ENCODE data around the gene MGAT5.

The MGAT5 gene, protein sequence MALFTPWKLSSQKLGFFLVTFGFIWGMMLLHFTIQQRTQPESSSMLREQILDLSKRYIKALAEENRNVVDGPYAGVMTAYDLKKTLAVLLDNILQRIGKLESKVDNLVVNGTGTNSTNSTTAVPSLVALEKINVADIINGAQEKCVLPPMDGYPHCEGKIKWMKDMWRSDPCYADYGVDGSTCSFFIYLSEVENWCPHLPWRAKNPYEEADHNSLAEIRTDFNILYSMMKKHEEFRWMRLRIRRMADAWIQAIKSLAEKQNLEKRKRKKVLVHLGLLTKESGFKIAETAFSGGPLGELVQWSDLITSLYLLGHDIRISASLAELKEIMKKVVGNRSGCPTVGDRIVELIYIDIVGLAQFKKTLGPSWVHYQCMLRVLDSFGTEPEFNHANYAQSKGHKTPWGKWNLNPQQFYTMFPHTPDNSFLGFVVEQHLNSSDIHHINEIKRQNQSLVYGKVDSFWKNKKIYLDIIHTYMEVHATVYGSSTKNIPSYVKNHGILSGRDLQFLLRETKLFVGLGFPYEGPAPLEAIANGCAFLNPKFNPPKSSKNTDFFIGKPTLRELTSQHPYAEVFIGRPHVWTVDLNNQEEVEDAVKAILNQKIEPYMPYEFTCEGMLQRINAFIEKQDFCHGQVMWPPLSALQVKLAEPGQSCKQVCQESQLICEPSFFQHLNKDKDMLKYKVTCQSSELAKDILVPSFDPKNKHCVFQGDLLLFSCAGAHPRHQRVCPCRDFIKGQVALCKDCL

DNA sequence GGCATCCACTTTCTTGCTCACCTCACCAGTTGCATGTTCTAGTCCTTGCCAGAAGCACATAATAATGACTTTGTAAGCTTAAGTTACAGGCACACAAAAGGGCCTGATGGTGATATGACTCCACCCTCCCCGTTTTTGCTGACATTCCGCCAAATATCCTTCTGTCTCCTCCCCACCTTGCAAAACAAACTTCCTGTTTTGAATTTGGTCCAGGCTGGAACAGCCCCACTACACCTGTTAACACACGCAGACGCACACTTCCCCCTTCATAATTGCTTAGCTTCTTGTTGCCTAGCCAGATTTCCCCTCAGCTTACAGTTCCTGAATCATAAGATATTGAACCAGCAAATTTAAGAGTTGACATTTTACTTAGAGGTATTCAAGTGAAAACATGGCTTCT is at the start of gene MGAT5:
Gene MGAT5 (plus strand): TSS at position 269 of the 400 bp plus-strand sequence. CDS start 332 bp downstream, outside the sequence.
- no peak for DNase-seq (ENCODE audit: low read depth)

DNA sequence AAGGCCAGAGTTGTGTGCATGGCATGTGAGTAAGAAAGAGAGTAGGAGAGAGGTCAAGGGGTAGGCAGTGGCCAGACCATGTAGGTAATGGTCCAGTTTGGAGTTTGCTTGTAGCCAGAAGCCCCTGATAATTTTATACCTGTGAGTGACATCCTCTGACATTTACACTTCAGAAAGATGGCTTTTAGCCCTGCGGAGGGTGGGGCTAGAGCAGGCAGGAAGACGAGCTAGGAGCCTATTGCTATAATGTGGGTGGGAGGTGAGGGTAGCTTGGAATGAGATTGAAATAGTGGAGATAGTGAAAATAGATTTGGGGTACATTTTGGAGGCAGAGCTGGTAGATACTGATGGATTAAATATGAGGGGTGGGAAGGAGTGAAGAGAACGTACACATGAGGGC is 48.8 kb upstream of the MGAT5 start:
- DNase-seq (ENCODE audit: low read depth) = no peak

GRCh38 chr2:134206031-134206430 is 47.8 kb upstream of the MGAT5 start:
- no peak for DNase-seq (ENCODE audit: low read depth)

DNA sequence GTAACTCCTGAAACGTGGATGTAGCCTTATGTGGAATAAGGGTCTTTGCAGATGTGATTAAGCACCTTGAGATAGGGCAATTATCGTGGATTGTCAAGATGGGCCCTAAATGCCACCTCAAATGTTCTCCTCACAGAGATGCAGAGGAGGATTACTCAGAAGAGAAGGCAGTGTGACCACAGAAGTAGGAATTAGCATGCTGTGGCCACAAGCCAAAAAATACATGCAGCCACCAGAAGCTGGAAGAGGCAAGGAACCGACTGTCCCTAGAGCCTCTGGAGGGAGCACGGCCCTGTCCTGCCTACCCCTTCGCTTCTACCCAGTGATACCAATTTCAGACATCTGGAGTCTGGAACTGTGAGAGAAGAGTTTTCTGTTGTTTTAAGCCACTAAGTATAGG is 47.3 kb upstream of the MGAT5 start:
- DNase-seq (ENCODE audit: low read depth) = no peak

- DNase-seq (ENCODE audit: low read depth) = peak; percentile 35
These were observed 46.2 kb upstream of the MGAT5 start for GRCh38 chr2:134207589-134208209.

GRCh38 chr2:134208825-134209224 is 45.0 kb upstream of the MGAT5 start:
- DNase-seq (ENCODE audit: low read depth) = no peak

GRCh38 chr2:134212746-134213145 is 41.1 kb upstream of the MGAT5 start:
- no peak for DNase-seq (ENCODE audit: low read depth)

- no peak for DNase-seq (ENCODE audit: low read depth)
These were observed 37.6 kb upstream of the MGAT5 start for GRCh38 chr2:134216152-134216829.

DNA sequence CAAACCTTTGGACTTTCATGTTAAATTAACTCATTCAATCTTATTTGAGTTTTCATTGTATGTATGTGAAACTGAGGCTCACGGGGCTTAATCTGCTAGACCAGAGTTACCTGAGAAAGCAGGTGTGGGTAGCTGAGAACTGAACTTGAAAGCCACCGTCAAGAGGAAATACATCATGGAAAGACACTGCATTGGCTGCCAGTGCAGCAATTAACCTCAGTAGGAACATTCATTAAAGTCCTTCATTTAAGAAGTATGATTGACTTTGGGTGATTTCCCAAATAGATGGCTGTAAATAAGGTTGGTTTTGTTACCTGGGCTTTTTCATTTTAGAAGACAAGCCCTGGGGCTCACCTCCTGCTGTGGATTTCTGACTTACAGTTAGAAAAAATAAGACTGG is 36.5 kb upstream of the MGAT5 start:
- no peak for DNase-seq (ENCODE audit: low read depth)

GRCh38 chr2:134217924-134218323 is 35.9 kb upstream of the MGAT5 start:
- DNase-seq (ENCODE audit: low read depth) = no peak

- no peak for DNase-seq (ENCODE audit: low read depth)
These were observed 35.5 kb upstream of the MGAT5 start for GRCh38 chr2:134218414-134218813.

GRCh38 chr2:134218930-134219658 is 34.8 kb upstream of the MGAT5 start:
- no peak for DNase-seq (ENCODE audit: low read depth)

- no peak for DNase-seq (ENCODE audit: low read depth)
These were observed 33.4 kb upstream of the MGAT5 start for GRCh38 chr2:134220344-134220974.

DNA sequence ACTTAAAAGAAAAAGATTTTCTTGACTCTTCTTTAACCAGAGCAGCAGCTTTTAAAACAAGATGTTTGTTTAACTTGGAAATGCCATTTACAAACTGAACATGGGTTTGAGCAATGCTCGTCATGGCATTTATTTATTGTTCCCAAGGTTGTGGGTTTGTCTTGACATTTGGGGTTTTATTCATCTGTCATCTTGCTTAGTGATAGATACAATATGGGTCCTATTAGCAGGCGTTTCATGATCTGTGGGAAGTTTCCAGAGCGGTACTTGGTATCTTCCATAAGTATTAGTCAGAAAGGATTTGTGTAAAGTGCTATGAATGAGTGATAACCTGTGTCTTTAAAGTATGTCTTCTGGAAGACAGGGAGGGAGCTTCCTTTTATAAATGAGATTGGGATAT is 29.9 kb upstream of the MGAT5 start:
- DNase-seq (ENCODE audit: low read depth) = no peak

DNA sequence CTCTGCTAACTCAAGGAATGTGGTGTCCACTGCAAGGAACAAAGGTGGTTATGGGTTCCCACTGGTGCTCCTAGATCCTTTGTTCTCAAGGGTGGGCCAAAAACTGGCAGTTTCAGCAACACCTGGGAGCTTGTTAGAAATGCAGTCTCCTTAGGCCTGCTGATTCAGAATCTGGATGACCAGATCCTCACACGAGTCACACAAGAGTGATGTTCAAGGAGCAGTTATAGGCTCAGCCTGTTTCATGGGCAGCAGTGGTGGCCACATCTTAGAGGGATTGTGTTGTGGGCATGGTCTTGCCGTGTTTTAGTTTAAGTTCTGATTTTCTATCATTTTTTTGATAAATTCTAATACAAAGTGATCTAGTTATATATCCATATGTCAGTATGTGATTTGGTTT is 28.7 kb upstream of the MGAT5 start:
- DNase-seq (ENCODE audit: low read depth) = no peak

- DNase-seq (ENCODE audit: low read depth) = no peak
These were observed 28.0 kb upstream of the MGAT5 start for GRCh38 chr2:134225841-134226240.

- no peak for DNase-seq (ENCODE audit: low read depth)
These were observed 27.3 kb upstream of the MGAT5 start for GRCh38 chr2:134226601-134227000.

GRCh38 chr2:134227666-134228065 is 26.2 kb upstream of the MGAT5 start:
- DNase-seq (ENCODE audit: low read depth) = no peak

- DNase-seq (ENCODE audit: low read depth) = no peak
These were observed 25.4 kb upstream of the MGAT5 start for GRCh38 chr2:134228493-134228903.

DNA sequence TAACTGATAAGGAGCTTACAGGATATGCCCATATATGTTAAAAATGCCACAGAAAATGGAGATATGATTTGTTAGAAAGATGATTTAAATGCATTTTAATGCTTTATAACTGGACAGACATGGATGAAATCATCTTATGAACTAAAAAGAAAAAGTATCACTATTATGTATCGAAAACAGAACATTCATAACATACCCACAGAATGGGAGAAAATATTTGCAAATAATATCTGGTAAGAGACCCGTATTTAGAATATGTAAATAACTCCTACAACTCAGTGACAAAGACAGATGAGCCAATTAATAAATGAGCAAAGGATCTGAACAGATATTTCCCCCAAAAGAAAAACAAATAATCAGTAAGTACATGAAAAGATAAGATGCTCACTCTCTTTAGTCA is 24.3 kb upstream of the MGAT5 start:
- DNase-seq (ENCODE audit: low read depth) = no peak

- DNase-seq (ENCODE audit: low read depth) = no peak
These were observed 23.0 kb upstream of the MGAT5 start for GRCh38 chr2:134230885-134231284.

All from stimulated activated CD8-positive, alpha-beta memory T cell treated with anti-CD3 and anti-CD28 coated beads, Interleukin-4, amount 100 ng/mL, for 24 hours (primary cell).